ENCODE data around the gene BHLHE40. TPM values are rescaled to one million over a fixed set of nuclear protein-coding genes. Genes with fewer than 3 reads are reported as not detected.
"Not testable (repeated sequence)": the region's sequence is repeated elsewhere in the genome, so short reads cannot be mapped to it uniquely, and the experiment has no call there.

The BHLHE40 gene
- total RNA-seq, 1 donor from 2014 or later, result 52.2 TPM

DNA sequence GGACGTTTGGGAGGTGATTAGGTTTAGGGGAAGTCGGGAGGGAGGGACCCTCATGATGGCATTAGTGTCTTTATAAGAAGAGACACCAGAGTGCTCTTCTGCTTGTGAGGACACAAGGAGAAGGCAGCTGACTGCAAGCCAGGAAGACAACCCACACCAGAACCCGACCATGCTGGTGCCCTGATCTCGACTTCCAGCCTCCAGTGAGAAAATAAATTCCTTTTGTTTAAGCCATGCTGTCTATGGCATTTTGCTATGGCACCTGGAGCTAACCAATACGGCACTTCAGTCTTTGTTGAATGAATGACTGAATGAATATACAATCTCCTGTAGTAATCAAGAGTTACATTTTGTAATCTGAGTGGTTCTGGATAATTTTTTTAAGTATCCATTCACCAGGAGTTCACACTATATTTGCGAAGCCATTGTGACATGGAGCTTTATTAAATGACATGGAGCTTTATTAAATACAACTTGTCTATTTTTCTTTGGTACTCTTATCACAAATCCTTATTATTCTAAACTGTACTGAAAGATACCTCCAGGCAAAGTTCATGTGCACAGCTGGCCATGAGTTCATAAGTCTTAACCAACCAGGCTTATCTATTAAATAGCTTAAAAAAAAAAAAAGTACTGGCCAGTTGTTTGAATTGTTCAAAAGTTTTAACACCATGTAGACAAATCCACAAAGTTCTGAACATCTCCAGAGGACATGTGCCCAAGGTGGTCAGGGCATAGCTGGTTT lies 24.8 kb upstream of the BHLHE40 start:
- no peak overlapping the region for H3K4me3 ChIP-seq
- H3K9me3 ChIP-seq, result no peaks in the 10 kb centered on the region
- H3K36me3 ChIP-seq, result no peaks in the 10 kb centered on the region
- TF ChIP-seq, protein P1, sequence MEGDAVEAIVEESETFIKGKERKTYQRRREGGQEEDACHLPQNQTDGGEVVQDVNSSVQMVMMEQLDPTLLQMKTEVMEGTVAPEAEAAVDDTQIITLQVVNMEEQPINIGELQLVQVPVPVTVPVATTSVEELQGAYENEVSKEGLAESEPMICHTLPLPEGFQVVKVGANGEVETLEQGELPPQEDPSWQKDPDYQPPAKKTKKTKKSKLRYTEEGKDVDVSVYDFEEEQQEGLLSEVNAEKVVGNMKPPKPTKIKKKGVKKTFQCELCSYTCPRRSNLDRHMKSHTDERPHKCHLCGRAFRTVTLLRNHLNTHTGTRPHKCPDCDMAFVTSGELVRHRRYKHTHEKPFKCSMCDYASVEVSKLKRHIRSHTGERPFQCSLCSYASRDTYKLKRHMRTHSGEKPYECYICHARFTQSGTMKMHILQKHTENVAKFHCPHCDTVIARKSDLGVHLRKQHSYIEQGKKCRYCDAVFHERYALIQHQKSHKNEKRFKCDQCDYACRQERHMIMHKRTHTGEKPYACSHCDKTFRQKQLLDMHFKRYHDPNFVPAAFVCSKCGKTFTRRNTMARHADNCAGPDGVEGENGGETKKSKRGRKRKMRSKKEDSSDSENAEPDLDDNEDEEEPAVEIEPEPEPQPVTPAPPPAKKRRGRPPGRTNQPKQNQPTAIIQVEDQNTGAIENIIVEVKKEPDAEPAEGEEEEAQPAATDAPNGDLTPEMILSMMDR (IDR thresholded peaks at IDR 0.05), result no peak
- DNase-seq (ENCODE audit: low spot score in 2 of 2), result no peak
- peaks cover 0 to 6% of the 10 kb centered on the region in 2 donors for H3K4me1 ChIP-seq
- intact Hi-C loops (cut with DNase I), result no loop called here
- no peaks in the 10 kb centered on the region for H3K27me3 ChIP-seq
- H3K27ac ChIP-seq, result no peak overlapping the region

DNA sequence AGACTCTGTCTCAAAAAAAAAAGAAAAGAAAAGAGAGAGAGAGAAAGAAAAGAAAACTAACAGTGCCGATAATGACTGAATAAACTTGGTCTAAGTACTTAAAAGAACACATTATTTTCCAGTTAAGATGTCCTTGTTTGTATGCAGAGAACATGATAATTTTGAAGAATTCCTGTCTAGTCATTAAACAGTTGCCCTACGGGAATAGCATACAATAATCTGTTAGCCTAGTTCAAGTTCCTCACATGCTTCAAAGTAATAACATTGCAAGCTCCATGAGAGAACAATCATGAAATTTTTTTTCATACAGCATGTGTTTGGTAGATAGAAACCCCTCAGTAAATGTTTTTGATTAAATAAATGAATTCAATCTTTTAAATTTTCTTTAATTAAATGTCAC lies 23.1 kb upstream of the BHLHE40 start:
- TF ChIP-seq, protein P1 (IDR thresholded peaks at IDR 0.05), result no peak
- intact Hi-C loops (cut with DNase I), result no loop called here
- no peak overlapping the region for H3K27ac ChIP-seq

DNA sequence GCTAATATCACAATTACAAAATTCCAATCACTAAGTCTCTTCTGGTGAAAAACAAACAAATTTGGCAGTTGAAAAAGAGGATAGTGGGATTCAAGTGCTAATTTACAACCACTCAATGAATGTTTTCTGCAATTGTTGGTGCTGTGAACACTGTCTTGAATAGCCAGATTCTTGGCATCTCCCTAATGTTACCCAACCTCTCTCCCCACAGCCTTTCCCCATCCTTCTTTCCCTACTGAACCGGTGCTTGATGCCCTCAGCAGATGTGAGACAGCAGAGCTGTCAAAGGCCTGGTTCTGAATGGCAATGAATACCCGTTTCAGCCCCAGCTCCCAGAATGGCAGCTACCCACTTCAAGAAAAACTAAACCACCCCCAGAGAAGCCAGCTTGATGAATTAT lies 22.5 kb upstream of the BHLHE40 start:
- Histone ChIP-seq H3K4me1 (no peaks in the 10 kb centered on the region), H3K9me3 (no peaks in the 10 kb centered on the region), H3K4me3 (no peak overlapping the region), H3K27ac (no peak overlapping the region), H3K27me3 (no peaks in the 10 kb centered on the region), H3K36me3 (no peaks in the 10 kb centered on the region)
- TF ChIP-seq, protein P1 (IDR thresholded peaks at IDR 0.05), result no peak
- intact Hi-C loops (cut with DNase I), result no loop called here
- no peak for DNase-seq (ENCODE audit: low spot score in 2 of 2)

More for the DNA sequence above, 23.1 kb upstream of the BHLHE40 start:
- Histone ChIP-seq H3K4me1 (no peaks in the 10 kb centered on the region), H3K4me3 (no peak overlapping the region), H3K9me3 (no peaks in the 10 kb centered on the region), H3K27me3 (no peaks in the 10 kb centered on the region), H3K36me3 (no peaks in the 10 kb centered on the region)
- no peak for DNase-seq (ENCODE audit: low spot score in 2 of 2)

DNA sequence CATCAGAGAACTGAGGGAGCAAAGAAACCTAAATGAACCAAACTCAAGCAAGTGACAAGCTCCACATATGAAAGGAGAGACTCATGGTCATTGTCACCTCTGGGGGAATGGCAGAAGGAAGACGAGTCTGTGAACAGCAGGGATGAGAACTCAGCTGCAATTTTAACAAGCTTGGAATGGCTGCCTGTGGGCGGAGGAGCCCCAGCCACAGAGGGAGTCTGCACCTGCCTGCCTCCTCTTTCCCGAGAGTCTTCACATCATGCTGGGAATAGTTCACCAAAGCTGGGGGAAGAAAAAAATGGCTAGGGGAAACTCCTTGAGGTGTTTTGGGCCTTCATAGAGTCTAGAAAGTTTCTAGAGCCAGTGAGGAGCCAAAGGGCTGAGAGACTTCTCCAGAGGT lies 21.3 kb upstream of the BHLHE40 start:
- Histone ChIP-seq H3K4me1 (no peaks in the 10 kb centered on the region), H3K27ac (no peak overlapping the region)
- intact Hi-C loops (cut with DNase I), result no loop called here

DNA sequence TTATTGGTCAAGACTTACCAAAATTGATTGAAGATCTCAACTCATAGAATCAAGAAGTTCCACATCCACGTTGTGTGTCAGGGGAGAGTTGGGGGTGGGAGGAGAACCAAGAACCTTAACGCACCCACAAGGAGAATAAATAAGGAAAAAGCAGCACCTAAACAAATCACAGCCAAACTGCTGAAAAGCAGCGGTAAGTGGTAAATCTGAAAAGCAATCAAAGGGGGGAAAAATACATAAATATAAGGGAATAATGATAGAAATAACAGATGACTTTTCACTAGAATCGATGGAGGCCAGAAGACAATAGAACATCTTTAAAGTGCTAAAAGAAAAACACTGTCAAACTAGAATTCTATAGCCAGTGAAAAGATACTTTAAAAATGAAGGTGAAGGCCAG lies 20.1 kb upstream of the BHLHE40 start:
- DNase-seq (ENCODE audit: low spot score in 2 of 2), result no peak
- no peak overlapping the region for H3K4me3 ChIP-seq
- H3K27ac ChIP-seq, result no peak overlapping the region
- H3K9me3 ChIP-seq, result no peaks in the 10 kb centered on the region
- no peaks in the 10 kb centered on the region for H3K4me1 ChIP-seq
- TF ChIP-seq, protein P1 (IDR thresholded peaks at IDR 0.05), result no peak
- no peaks in the 10 kb centered on the region for H3K36me3 ChIP-seq
- intact Hi-C loops (cut with DNase I), result no loop called here
- no peaks in the 10 kb centered on the region for H3K27me3 ChIP-seq

More for the DNA sequence above, 21.3 kb upstream of the BHLHE40 start:
- no peak for DNase-seq (ENCODE audit: low spot score in 2 of 2)
- no peaks in the 10 kb centered on the region for H3K27me3 ChIP-seq
- H3K9me3 ChIP-seq, result no peaks in the 10 kb centered on the region
- no peaks in the 10 kb centered on the region for H3K36me3 ChIP-seq
- no peak overlapping the region for H3K4me3 ChIP-seq
- TF ChIP-seq, protein P1 (IDR thresholded peaks at IDR 0.05), result no peak

DNA sequence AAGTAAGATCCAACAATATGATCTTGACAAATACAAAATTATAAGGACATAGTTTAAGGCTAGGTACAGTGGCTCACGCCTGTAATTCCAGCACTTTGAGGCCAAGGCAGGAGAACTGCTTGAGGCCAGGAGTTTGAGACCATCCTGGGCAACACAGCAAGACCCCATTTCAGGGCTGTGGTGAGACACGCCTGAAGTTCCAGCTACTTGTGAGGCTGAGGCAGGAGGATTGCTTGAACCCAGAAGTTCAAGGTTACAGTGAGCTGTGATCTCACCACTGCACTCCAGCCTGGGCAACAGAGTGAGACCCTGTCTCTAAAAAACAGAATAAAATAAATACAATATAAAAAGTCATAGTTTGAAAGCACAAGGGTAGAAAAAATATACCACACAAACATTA lies 17.4 kb upstream of the BHLHE40 start:
- H3K9me3 ChIP-seq; H3K36me3 ChIP-seq; H3K4me3 ChIP-seq; H3K4me1 ChIP-seq; H3K27me3 ChIP-seq; DNase-seq (ENCODE audit: low spot score in 2 of 2); intact Hi-C loops (cut with DNase I); H3K27ac ChIP-seq: not testable (repeated sequence)
